NCI-H2029 (cell line): Measurements from ENCODE around the gene CBLC.
"Not testable (repeated sequence)": the region's sequence is repeated elsewhere in the genome, so short reads cannot be mapped to it uniquely, and the experiment has no call there.

Source experiments
- DNase-seq: peaks from one replicate; lab custom pipeline; 2025; lab: John Stamatoyannopoulos, UW

CBLC gene

DNA sequence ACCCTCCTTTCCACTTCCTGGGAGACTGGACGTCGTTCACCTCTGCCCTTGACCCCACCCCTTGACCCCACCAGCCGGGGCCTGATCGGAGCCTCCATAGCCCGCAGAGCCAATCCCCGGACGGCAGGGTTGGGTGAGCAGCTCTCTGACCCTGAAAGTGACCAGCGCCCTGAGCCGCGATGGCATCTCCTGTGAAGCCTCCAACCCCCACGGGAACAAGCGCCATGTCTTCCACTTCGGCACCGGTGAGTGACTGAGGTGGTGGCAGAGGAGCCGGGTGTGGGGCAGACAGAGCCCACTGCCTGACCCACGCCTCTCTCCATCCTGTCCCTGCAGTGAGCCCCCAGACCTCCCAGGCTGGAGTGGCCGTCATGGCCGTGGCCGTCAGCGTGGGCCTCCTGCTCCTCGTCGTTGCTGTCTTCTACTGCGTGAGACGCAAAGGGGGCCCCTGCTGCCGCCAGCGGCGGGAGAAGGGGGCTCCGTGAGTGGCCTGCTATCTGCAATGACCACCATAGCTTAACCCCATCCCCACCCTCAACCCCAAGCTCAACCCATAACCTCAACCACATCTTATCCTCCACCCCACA lies 41.6 kb downstream of the CBLC start:
- DNase-seq, result no peak

DNA sequence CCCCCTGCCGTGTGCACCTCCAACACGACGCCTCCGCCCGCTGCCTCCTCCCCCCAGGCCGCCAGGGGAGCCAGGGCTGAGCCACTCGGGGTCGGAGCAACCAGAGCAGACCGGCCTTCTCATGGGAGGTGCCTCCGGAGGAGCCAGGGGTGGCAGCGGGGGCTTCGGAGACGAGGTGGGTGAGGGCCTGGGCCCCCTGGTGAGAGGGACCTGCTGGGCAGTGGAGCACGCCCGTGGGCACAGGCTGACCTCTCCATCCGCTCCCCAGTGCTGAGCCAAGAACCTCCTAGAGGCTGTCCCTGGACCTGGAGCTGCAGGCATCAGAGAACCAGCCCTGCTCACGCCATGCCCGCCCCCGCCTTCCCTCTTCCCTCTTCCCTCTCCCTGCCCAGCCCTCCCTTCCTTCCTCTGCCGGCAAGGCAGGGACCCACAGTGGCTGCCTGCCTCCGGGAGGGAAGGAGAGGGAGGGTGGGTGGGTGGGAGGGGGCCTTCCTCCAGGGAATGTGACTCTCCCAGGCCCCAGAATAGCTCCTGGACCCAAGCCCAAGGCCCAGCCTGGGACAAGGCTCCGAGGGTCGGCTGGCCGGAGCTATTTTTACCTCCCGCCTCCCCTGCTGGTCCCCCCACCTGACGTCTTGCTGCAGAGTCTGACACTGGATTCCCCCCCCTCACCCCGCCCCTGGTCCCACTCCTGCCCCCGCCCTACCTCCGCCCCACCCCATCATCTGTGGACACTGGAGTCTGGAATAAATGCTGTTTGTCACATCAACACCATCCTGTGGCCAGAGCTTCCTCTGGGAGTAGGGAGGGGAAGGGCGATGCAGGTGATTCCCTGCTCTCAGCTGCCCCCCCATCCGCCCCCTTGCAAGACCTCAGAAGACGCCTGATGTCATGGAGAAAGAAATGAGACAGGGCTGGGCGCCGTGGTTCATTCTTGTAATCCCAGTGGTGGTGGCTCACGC lies 43.2 kb downstream of the CBLC start:
- no peak for DNase-seq

DNA sequence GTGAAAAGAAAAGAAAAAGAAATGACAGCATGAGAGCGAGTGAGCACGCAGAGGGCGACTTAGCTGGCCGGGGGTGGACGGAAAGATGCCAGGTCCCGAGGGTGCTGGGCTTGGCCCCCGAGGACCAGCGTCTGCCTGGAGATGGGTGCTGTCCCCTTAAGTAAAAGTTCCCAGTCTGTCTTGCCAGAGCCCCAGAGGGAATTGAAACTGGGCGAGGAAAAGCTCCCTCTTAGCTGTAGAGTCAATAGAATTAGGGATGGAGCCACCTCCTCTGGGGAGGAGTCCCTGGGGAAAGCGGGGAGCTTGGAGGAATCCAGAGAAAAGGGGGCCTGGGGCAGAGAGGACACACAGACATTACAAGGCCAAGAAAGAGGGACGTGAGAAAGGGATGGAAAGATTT lies 44.5 kb downstream of the CBLC start:
- DNase-seq, result no peak

DNA sequence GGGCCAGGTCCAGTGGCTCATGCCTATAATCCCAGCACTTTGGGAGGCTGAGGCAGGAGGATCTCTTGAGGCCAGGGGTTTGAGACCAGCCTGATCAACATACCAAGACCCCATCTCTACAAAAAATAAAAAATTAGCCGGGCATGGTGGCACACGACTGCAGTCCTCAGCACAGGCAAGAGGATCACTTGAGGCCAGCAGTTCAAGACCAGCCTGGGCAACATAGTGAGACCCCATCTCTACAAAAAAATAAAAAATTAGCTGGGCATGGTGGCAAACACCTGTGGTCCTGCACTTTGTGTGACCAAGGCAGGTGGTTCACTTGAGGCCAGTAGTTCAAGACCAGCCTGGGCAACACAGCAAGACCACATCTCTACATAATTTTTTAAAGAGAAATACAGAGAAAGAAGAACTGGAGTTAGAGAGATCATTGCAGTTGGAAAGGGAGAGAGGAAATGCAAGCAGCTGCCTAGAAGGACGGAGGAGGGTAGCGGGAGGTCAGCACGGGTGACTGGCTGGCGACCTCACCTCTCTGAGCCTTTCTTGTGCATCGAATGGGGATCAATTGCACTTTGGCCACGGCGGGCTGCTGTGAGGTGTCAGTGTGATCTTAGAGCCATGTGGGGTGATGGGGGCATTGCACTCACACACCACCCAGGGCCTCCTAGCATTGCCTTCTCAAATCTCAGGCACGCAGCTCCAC lies 45.1 kb downstream of the CBLC start:
- DNase-seq, result no peak

DNA sequence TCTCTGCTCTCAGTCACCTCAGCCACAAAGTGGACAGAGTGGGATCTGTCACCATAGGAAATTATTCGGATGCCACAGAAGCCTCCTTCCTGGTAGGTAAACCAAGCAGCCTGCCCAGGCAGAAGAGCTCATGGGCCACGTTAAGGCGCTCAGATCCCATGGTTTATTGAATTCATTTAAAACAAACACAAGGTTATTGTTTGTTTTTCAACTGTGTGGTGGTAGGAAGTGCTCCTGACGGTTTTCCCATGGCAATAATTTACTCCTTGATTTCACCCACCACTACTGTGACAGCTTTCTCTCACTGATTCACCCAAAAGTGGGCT lies 45.6 kb downstream of the CBLC start:
- DNase-seq, result peak; percentile 16

DNA sequence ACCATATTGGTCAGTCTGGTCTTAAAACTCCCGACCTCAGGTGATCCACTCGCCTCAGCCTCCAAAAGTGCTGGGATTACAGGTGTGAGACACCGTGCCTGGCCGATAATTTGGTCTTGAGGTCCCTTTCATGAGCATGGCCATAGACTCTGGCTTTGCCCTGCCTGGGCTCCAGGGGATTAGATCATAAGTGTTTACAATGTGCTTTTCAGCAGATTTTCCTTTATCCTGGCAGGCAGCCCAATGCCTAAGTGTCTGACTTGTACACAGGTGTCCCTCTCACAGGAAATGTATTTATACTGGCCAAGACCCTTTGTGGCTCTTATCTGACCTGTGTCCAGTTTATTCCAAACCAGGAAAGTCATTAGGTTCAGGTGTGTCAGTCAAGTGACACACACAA lies 47.1 kb downstream of the CBLC start:
- DNase-seq, result peak; percentile 90

DNA sequence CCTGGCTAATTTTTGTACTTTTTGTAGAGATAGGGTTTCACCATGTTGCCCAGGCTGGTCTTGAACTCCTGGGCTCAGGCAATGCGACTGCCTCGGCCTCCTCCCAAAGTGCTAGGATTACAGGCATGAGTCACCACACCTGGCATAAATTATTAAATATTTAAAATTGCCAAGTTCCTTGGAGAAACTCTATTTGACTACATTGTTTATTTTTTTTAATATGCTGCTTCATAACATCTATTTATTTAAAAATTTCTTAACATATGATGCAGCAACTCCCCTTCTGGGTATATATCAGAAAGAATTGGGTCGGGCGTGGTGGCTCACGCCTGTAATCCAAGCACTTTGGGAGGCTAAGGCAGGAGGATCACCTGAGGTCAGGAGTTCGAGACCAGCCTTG lies 55.2 kb downstream of the CBLC start:
- DNase-seq, result not testable (repeated sequence)

DNA sequence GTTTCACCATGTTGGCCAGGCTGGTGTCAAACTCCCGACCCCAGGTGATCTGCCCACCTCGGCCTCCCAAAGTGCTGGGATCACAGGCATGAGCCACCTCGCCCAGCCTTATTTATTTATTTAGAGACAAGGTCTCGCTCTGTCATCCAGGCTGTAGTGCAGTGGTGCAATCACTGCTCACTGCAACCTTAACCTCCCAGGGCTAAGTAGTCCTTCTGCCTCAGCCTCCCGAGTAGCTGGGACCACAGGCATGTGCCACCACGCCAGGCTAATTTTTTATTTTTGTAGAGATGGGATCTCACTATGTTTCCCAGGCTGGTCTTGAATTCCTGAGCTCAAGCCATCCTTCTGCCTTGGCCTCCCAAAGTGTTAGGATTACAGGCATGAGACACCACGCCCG lies 56.7 kb downstream of the CBLC start:
- not testable (repeated sequence) for DNase-seq

DNA sequence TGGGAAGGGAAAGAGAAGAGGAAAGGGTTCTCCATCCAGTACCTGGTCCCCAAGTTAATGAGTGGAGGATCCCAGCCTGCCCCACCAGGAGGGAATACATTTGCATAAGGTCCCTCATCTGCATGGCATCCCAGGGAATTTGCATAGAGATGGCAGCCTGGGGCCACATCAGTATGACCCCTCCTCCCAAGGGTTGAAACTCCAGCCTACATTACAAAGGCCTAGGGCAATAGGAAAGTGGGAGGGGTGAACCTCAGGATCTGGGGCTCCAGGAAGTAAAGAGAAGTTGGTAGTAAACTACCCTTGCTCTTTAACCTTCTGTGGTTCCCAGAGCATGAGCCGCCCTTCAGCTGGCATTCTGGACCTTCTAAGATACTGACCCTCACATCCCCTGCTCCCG lies 61.6 kb downstream of the CBLC start:
- no peak for DNase-seq

DNA sequence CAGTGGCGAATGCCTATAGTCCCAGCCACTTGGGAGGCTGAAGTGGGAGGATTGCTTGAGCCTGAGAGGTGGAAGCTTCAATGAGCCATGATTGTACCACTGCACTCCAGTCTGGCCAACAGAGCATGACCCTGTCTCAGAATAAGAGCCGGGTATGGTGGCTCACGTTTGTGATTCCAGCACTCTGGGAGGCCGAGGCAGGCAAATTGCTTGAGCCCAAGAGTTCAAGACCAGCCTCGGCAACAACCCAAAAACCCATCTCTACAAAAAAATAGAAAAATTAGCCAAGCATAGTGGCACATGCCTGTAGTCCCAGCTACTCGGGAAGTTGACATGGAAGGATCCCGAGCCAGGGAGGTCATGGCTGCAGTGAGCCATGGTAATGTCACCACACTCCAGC lies 63.1 kb downstream of the CBLC start:
- no peak for DNase-seq

DNA sequence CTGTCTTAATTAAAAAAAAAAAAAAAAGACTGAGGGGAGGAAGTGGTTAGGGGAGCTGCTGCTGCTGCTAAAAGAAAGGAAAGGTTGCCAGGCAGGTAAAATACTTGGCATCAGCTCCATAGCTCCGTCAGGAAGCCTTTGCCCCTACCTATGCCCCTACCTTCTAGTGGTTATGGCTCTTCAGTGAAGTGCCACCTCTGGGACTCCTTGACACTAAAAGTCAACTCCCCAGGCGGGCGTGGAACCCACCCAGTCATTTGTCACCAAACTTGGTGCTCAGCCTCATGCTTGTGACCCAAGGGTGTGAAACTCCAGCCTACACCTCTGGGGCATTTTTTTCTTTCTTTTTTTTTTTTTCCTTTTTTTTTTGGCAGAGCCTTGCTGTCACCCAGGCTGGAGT lies 63.5 kb downstream of the CBLC start:
- peak; percentile 44 for DNase-seq

DNA sequence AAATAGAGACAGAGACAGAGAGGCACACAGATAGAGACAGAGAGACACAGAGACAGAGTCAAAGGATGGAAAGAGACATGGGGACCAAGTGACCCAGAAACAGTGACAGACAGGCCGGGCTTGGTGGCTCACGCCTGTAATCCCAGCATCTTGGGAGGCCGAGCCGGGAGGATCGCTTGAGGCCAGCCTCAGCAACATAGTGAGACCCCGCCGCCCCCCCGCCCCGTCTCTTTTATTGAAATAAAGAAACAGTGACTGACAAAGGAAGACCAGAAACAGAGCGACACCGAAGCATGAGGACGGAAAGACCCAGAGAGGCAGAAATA lies 67.6 kb downstream of the CBLC start:
- DNase-seq, result no peak

DNA sequence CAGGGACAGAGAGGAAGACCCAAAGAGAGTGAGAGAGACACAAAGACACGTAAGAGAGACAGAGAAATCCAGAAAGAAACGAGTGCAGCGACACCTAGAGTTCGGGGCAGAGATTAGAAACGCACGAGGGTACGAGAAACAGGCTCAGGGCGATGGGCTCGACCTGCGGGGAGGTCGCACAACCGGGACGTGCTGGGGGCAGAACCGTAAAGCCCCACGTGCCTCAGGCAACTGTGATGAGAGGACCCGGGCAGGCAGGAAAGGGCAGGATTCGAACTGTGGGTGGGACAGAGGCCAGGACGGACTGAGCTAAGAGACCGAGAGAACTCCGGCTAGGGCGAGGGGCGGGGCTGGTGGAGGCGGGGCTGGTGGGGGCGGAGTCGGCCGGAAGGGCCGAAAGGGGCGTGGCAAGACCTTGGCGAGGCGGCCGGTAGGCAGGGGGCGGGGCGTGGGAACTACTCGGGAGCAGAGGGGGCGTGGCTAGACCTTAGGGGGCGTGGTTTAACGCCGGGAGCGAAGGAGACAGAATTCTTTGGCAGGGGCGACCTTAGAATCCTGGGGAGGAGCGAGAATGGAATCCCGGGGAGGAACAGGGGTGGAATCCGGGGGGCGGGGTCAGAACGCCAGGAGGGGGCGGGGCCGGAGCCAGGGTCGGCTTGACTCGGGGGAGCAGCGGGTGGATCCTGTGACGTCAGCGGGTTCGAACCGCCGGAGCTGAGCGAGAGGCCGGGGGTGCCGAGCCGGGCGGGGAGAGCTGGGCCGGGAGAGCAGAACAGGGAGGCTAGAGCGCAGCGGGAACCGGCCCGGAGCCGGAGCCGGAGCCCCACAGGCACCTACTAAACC lies 68.1 kb downstream of the CBLC start, which contains the start of gene NECTIN2:
Gene NECTIN2 (plus strand): TSS at position 686 of the 843 bp plus-strand sequence. CDS start 229 bp downstream, outside the sequence.
- peak; percentile 95 for DNase-seq

DNA sequence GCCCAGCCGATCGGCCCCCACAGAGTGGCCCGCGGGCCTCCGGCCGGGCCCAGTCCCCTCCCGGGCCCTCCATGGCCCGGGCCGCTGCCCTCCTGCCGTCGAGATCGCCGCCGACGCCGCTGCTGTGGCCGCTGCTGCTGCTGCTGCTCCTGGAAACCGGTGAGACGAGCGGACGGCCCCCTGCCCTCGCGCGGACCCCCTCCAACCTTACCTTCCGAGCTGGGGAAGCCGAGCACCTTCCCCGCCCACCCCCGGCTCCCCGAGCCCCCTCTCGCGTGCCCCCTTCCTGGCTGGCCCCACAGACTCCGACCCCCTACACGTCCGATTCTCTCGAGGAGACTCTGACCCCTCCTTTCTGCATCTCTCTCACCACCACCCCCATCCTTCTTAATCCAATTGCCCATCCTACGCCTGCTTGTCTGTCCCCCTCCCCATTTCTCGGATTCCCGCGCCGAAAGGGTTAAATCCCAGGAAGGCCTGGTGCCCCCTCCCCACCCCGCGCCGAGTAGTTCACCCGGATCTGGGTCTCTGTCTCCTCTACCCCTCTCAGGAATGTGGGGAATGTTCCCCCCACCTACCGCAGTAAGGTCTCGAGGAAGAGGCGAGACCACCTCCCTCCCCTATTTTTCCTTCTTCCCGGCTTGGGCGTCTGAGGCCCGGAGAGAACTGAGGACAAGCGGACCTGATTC lies 68.9 kb downstream of the CBLC start:
- DNase-seq, result no peak

DNA sequence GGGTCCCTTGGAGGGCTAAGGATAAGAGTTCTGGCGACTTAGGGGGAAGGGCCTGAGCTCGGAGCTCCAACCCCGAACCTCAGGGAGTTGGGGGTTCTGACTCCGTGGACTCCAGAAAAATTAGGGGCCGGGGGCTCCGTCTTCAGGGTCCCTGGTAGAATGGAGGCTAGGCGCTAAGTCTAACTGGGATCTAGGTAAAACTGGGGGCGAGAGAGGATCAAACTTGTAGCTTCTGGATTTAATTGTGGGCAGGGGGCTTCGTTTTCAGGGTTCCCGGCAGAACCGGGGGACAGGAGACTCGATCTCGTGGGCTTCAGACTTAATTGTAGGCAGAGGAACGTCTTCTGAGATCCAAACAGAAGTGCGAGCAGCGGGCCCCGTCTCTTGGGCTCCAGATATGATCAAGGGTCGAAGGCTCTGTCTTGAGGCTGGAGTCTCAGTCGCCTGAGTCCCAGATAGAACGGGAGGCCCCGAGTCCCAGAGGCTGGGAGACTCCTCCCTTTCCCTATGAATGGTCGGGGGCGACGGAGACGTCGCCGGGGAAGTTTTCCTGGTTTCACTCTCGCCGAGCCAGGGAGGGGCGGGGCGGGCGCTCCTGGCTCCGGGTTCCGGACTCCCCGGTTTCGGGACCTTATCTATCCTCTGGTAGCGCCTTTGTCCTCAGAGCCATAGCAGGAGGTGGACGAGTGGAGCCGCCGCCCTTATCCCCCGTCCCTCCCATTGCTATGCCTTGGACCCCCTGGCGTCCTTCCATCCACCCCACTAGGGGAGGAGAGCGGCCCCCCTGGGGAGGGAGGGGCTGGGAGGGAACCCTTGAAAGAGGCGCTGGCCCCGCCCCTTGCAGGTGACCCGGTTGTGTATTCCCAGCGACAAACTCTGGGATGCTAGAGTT lies 69.7 kb downstream of the CBLC start:
- no peak for DNase-seq

DNA sequence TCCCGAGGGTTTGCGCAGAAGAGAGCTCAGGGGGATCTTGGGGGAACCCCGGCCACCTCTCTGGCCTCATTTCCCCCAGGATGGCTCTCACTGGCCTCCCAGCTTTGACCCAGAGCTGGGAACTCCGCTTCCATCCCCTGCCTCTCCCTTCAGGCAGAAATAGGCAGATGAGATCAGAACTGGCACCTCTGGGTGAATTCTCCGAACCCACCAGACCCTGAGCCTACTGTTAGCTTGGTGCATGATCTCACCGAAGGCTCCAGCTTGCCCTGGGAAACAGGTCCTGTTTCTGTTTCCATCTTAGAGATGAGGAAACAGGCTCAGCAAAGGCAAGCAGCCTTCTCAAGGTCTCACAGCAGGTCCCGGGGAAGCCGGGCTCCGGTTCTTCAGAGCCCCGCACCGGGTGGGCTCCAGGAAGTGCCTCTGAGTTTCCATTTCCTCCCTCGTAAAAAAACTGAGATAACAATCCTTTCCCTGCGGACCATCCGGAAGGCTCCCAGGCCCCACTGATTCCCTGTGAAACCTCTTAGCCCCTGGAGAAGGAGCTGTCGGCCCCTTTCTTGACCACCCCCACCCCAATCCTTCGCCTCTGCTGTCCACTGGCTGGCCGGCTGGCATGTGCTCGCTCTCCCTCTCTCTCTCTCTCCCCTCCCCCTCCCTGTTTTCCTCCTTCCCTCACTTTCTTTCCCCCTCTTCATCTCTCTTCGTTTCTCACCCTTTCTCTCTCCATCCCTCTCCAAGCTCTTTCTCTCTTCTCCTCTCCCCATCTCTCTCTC lies 70.5 kb downstream of the CBLC start:
- DNase-seq, result no peak

DNA sequence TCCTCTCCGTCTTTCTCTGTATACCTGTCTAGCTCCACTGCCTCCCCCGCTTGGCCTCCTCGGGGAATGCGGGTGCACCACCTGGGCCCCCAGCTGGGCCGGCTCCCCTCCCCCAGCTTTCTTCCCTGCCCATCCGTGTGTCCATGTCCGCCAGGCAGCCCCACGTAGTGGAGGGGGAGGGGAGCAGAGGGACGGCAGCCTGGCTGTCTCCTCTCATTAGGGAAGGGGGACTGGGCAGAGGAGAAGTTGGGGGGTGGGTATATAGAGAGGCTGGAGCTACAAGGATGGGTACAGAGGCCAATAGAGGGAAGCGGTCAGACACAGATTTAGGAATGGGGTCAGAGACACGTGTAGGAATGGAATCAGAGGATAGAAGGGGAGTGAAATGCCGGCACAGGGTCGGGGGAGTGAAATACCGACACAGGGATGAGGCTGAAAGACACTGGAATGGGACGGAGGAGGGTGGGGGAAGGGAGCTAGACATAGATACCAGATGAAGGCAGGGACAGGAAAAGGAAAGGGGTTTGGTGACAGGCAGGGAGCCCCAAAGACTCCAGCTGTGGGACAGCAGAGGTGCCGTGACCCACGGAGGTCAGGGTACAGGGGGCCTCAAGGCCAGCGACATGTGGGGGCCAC lies 71.2 kb downstream of the CBLC start:
- no peak for DNase-seq
